GM23338 (cell line): Measurements from ENCODE around the gene FZD4. TPM values are rescaled to one million over a fixed set of nuclear protein-coding genes. Genes with fewer than 3 reads are reported as not detected.

Experiments
- ATAC-seq: fragments of 200-7000 bp; cut with Tn5 transposase; 3 replicates; pipeline ENCODE4 v1.9.1; 2020
- DNase-seq: peaks from one replicate; pipeline ENCODE4 v3.0.0-alpha.2; 2015; ENCODE audit warnings: low spot score
- H2AFZ ChIP-seq: fragments of 200-600 bp; sonication (generic); 2 replicates; pipeline ENCODE4 v1.8.0; 2016; ENCODE audit warnings: antibody characterized with exemption, mild to moderate bottlenecking, moderate library complexity
- H3F3A ChIP-seq: fragments of 200-600 bp; sonication (generic); replicated peaks from 2 replicates; pipeline ENCODE4 v1.8.0; 2017; ENCODE audit warnings: antibody characterized with exemption, mixed run types, low read depth
- H3K27ac ChIP-seq: fragments of 200-600 bp; sonication (generic); 2 replicates; pipeline ENCODE4 v1.6.1; 2016; ENCODE audit warnings: low read depth
- H3K27me3 ChIP-seq: fragments of 200-600 bp; sonication (generic); 2 replicates; pipeline ENCODE4 v1.8.0; 2016; ENCODE audit warnings: mild to moderate bottlenecking, mixed run types, moderate library complexity; ENCODE audit not compliant: insufficient read depth
- H3K36me3 ChIP-seq: fragments of 200-600 bp; sonication (generic); 2 replicates; pipeline ENCODE4 v1.8.0; 2016; ENCODE audit warnings: mild to moderate bottlenecking; ENCODE audit not compliant: insufficient read depth
- H3K4me1 ChIP-seq: fragments of 200-600 bp; sonication (generic); 2 replicates; pipeline ENCODE4 v1.8.0; 2016; ENCODE audit warnings: mild to moderate bottlenecking, moderate library complexity; ENCODE audit not compliant: insufficient read depth
- H3K4me2 ChIP-seq: fragments of 200-600 bp; sonication (generic); 2 replicates; pipeline ENCODE4 v1.7.1; 2017; ENCODE audit warnings: mixed run types
- H3K4me3 ChIP-seq: fragments of 200-600 bp; sonication (generic); 2 replicates; pipeline ENCODE4 v1.6.1; 2016; ENCODE audit warnings: mixed run types
- H3K79me2 ChIP-seq: fragments of 200-600 bp; sonication (generic); replicated peaks from 2 replicates; pipeline ENCODE4 v1.8.0; 2017; ENCODE audit warnings: mild to moderate bottlenecking; ENCODE audit not compliant: insufficient read depth
- H3K9me2 ChIP-seq: fragments of 200-600 bp; sonication (generic); 2 replicates; pipeline ENCODE4 v1.8.0; 2017; ENCODE audit not compliant: insufficient read depth
- H4K20me1 ChIP-seq: fragments of 200-600 bp; sonication (generic); replicated peaks from 2 replicates; pipeline ENCODE4 v1.8.0; 2017; ENCODE audit warnings: mild to moderate bottlenecking; ENCODE audit not compliant: insufficient read depth
- H3K27ac Mint-ChIP-seq: 2 replicates; pipeline ENCODE4 v1.8.0; 2020; ENCODE audit warnings: inconsistent platforms, mild to moderate bottlenecking, moderate library complexity, mixed read lengths
- H3K27me3 Mint-ChIP-seq: 3 replicates; pipeline ENCODE4 v1.8.0; 2022; ENCODE audit warnings: low read depth, mild to moderate bottlenecking, moderate library complexity, mixed read lengths, inconsistent platforms; ENCODE audit not compliant: insufficient read depth, poor library complexity
- H3K36me3 Mint-ChIP-seq: 3 replicates; pipeline ENCODE4 v1.8.0; 2021; ENCODE audit warnings: low read depth, mild to moderate bottlenecking, inconsistent platforms, moderate library complexity, mixed read lengths
- H3K4me1 Mint-ChIP-seq: 3 replicates; pipeline ENCODE4 v1.8.0; 2020; ENCODE audit warnings: mild to moderate bottlenecking, inconsistent platforms, mixed read lengths
- H3K4me3 Mint-ChIP-seq: 3 replicates; pipeline ENCODE4 v1.8.0; 2021; ENCODE audit warnings: moderate library complexity, mild to moderate bottlenecking, inconsistent platforms, mixed read lengths
- H3K9me3 Mint-ChIP-seq: 3 replicates; pipeline ENCODE4 v1.8.0; 2020; ENCODE audit warnings: moderate library complexity, mild to moderate bottlenecking, inconsistent platforms, mixed read lengths
- CREB1 ChIP-seq: fragments of 250-450 bp; sonication (Bioruptor Pico); IDR thresholded peaks from 2 replicates; pipeline ENCODE4 v1.5.0; 2020; ENCODE audit warnings: low read depth, mild to moderate bottlenecking, moderate library complexity
- CTCF ChIP-seq, 2 experiments: fragments of 200-600 bp in 1 of 2; sonication (generic) in 1 of 2; conservative IDR thresholded peaks; 2 replicates each; pipeline versions ENCODE4 v1.5.1 to v1.6.1; 2016 to 2017; ENCODE audit warnings: antibody characterized with exemption in 2 of 2, low read depth in 2 of 2, mild to moderate bottlenecking in 2 of 2, moderate library complexity in 1 of 2
- EZH2 ChIP-seq: fragments of 200-600 bp; sonication (generic); IDR thresholded peaks from one replicate; pipeline ENCODE4 v1.8.0; 2017; ENCODE audit warnings: antibody characterized with exemption, mild to moderate bottlenecking, low read depth; ENCODE audit not compliant: unreplicated experiment
- EZH2phosphoT487 ChIP-seq: fragments of 200-600 bp; sonication (generic); IDR thresholded peaks from one replicate; pipeline ENCODE4 v1.8.1; 2018; ENCODE audit warnings: antibody characterized with exemption; ENCODE audit not compliant: unreplicated experiment
- JUNB ChIP-seq: IDR thresholded peaks from one replicate; pipeline ENCODE4 v1.6.1; 2016; ENCODE audit warnings: antibody characterized with exemption; ENCODE audit not compliant: unreplicated experiment
- NANOG ChIP-seq: IDR thresholded peaks from 2 replicates; pipeline ENCODE4 v1.6.1; 2016; ENCODE audit warnings: antibody characterized with exemption, borderline replicate concordance
- POLR2AphosphoS5 ChIP-seq: IDR thresholded peaks from 2 replicates; pipeline ENCODE4 v1.6.1; 2016; ENCODE audit warnings: antibody characterized with exemption, low read depth
- ZNF331 ChIP-seq: fragments of 250-450 bp; sonication (Bioruptor Pico); IDR thresholded peaks from 2 replicates; pipeline ENCODE4 v1.5.0; 2020; ENCODE audit warnings: low read depth, mild to moderate bottlenecking, moderate library complexity
- ZNF462 ChIP-seq: fragments of 250-450 bp; sonication (Bioruptor Pico); IDR thresholded peaks from 2 replicates; pipeline ENCODE4 v1.5.0; 2020; ENCODE audit warnings: mild to moderate bottlenecking, moderate library complexity
- polyA plus RNA-seq: library from polyadenylated mRNA; unstranded; fragments of >200 nt; fragmentation: Nextera tagmentation; extraction: Ambion mirVana; gene quantifications from 2 replicates; pipeline ENCODE4 v1.2.1, GENCODE V29; 2016
- total RNA-seq: library from RNA; depleted of rRNA; stranded (reverse); fragments of >200 nt; shearing (Covaris generic); gene quantifications from 2 replicates; pipeline ENCODE4 v1.2.3, GENCODE V29; 2014
- TF ChIP-seq, protein P1 (sequence below): IDR thresholded peaks from 2 replicates; pipeline ENCODE4 v1.6.1; 2016; ENCODE audit warnings: antibody characterized with exemption

FZD4 gene
- total and polyA plus RNA-seq, 2 experiments from 2014 or later: 1.4 to 8.9 TPM

DNA sequence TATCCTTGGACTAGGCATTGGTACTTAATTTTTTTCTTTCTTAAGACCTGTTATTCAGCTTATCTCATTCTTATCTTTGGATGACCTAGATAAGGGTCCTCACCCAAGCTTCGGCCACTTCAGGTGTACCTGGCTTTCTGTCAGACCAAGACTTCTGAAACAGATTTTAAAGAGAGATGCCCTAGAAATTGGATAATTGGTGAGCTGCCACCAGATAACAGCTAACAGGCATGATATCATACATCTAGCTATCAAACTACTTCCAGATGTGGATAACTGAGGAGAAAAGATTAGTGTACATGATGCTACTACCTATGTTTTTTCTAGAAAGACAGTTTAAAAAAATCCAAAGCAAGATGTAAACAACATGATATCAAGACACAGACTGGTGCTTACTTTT lies 52.9 kb downstream of the FZD4 start (continued):
- TF ChIP-seq ZNF462 (CRISPR knock-in tag) (no peak), NANOG (no peak), ZNF331 (CRISPR knock-in tag) (no peak)

DNA sequence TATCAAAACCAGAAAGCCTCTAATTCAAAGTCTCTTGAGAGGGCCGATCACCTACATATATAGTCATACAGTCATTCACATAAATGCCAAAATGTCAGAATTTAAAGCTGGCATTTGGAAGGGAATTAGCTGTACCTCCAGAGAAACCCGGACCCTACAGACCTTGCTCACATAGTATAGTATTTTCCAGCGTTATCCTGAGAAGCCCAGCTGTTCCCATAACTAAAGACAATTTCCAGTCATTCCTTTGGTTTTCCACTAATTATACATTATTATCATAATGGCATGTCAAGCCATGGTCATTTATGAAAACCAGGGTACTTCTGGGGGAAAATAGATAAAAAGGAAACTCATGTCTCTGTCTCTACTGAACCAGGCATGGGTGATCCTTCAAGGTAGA lies 53.6 kb downstream of the FZD4 start:
- no peak overlapping the region for H3K27ac Mint-ChIP-seq
- no peaks in the 10 kb centered on the region for H3K9me2 ChIP-seq
- ATAC-seq (no peak), DNase-seq (no peak)
- no peak overlapping the region for H3K4me3 Mint-ChIP-seq
- no peak overlapping the region for H3K27ac ChIP-seq
- no peak overlapping the region for H2AFZ ChIP-seq
- H3F3A ChIP-seq: no peaks in the 10 kb centered on the region
- H3K9me3 Mint-ChIP-seq: no peaks in the 10 kb centered on the region
- H3K4me1 Mint-ChIP-seq: no peaks in the 10 kb centered on the region
- H3K4me1 ChIP-seq: no peaks in the 10 kb centered on the region
- no peak overlapping the region for H3K4me2 ChIP-seq
- H3K27me3 Mint-ChIP-seq: no peaks in the 10 kb centered on the region
- no peaks in the 10 kb centered on the region for H3K36me3 ChIP-seq
- H4K20me1 ChIP-seq: no peaks in the 10 kb centered on the region
- H3K79me2 ChIP-seq: no peaks in the 10 kb centered on the region
- H3K36me3 Mint-ChIP-seq: no peaks in the 10 kb centered on the region
- H3K4me3 ChIP-seq: no peak overlapping the region
- no peaks in the 10 kb centered on the region for H3K27me3 ChIP-seq
- TF ChIP-seq CREB1 (CRISPR knock-in tag) (no peak), EZH2 (no peak), CTCF (conservative IDR thresholded peaks at IDR 0.05; ENCODE audit: low read depth in 2 of 2) (no peak), POLR2AphosphoS5 (no peak), JUNB (no peak), EZH2phosphoT487 (no peak)
- TF ChIP-seq, protein P1, sequence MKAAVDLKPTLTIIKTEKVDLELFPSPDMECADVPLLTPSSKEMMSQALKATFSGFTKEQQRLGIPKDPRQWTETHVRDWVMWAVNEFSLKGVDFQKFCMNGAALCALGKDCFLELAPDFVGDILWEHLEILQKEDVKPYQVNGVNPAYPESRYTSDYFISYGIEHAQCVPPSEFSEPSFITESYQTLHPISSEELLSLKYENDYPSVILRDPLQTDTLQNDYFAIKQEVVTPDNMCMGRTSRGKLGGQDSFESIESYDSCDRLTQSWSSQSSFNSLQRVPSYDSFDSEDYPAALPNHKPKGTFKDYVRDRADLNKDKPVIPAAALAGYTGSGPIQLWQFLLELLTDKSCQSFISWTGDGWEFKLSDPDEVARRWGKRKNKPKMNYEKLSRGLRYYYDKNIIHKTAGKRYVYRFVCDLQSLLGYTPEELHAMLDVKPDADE: no peak
